ENCODE measurements around the gene MAN1B1.

Gene MAN1B1

DNA sequence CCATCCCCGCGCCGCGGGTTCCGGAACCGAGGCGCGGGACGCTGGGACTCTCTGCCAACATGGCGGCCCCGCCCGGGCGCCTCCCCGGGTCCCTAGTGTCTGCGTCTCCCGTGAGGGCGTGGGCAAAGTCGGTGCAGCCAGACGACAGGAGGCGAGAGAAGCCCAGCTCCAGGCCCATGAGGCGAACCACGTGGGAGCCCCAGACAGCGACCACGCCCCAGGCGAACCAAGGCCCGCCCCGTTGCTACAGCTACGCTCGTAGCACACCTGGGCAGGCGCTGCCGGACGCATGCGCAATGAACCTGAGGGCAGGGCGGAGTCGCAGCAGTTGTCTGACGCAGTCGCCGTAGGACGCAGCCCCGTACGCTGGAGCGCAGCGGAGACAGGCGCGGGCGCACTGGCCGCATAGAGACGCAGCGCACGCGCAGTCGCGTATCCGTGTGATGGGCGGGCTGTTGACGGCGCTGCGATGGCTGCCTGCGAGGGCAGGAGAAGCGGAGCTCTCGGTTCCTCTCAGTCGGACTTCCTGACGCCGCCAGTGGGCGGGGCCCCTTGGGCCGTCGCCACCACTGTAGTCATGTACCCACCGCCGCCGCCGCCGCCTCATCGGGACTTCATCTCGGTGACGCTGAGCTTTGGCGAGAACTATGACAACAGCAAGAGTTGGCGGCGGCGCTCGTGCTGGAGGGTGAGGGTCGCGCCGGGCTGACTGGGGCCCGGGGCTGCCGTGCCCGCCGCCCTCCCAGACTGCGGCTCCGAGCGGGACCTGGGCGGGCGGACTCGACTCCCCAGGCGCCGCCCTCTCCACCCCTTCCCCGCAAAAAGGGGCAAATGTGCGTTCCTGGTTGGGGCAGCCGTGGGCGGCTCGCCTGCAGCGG, at the start of gene MAN1B1:
TSS of gene MAN1B1 (plus strand) at position 455 of the 878 bp plus-strand sequence. CDS start at position 470, 15 bp downstream.
- peak; percentile 100 for DNase-seq

DNA sequence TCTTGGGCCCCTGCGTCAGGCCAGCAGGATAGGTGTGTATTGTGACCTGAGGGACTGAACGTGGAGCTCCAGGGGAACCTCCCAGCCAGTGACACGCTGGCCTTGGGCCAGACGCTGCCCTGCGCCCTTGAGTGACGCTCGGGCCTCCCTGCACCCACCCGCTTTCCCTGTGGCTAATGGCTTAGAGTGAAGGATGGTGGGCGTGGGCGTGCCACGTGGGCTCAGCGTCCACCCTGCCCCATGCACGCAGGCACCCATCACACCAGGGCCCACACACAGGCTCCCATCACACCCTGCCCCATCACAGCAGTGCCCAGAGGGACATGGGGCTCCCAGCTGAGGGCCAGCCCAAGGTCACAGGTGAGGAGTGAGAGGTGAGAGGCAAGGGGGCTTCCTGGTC, 49.8 kb upstream of the MAN1B1 start:
- DNase-seq = no peak

DNA sequence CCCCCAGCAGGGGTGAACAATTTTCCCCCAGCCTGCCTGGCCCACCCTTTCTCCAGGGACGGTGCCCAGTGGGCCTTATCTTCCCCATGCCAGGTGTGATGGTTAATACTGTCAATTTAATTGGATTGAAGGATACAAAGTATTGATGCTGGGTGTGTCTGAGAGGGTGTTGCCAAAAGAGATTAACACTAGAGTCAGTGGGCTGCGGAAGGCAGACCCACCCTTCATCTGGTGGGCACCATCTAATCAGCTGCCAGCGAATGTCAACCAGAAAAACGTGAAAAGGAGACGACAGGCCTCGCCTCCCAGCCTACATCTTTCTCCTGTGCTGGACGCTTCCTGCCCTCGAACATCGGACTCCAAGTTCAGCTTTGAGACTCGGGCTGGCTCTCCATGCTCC, 49.3 kb upstream of the MAN1B1 start:
- no peak for DNase-seq

DNA sequence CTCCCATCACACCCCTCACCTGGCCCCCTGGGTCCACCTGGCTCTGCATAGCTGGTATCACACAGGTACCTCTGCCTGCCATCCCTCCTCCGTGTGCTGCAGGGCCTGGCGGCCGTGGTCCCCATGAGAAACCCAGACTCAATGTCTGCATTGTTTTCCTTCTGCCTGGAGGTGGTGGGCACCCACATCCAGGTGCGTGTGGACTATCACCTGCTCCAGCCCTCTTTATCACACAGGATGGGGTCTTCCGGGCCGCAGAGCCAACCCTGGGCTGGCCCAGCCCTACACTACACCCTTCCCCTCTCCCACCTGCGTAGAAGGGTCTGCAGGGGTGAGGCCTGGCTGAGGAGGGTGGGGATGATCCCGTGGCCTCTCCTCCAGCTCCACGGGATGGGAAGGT, 47.9 kb upstream of the MAN1B1 start:
- DNase-seq = no peak

DNA sequence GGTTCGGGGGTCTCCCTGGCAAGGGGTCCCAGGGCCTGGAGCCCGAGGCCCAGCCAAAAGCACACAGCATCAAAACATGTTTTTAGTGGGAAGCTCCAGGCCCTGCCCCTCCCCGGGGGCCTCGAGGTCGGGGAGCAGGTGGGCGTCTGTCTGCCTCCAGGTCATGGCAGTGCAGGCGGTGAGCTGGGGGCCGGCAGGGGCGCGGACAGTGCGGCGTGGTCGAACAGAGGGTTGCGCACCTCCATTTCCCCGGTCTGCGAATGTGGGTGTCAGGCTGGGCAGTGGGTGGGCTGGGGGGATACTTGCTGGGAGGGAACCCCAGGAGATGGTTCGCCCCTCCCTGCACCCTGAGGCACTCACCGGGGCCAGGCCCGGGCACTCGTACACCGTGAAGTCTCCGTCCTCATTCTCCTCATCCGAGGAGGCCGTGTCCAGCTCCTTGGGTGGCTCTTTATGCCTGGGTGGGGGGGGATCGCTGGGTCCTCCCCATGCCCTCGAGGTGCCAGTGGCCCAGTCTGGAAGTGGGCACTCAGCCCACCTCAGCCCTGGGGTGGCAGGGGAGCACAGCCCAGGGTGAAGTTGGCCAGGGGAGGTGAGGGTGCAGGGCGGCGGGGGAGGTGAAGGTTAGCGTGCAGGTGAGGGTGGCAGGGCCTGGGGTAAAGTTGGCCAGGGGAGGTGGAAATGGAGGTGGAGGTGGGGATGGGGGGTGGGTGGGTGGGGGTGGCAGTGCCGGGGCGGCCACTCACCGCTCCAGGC, 47.0 kb upstream of the MAN1B1 start:
- DNase-seq = no peak

DNA sequence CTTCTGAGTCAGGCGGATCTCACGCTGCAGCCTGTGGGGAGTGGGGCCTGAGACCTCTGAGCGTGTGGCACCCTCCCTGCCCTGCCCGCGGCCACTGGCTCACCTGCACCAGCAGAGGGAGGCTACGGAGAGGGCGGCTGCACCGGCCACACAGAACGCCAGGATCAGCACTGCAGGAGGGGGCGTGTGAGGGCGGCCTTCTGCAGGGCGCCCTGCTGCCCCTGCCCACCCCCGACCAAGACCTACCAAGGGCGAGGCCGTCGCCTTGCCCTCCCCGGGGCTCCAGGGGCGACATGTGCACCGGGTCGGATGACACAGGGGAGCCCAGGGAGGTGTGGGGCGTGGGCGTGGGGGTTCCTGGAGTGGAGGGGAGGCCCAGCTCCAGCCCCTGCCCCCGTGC, 46.2 kb upstream of the MAN1B1 start:
- DNase-seq = no peak

DNA sequence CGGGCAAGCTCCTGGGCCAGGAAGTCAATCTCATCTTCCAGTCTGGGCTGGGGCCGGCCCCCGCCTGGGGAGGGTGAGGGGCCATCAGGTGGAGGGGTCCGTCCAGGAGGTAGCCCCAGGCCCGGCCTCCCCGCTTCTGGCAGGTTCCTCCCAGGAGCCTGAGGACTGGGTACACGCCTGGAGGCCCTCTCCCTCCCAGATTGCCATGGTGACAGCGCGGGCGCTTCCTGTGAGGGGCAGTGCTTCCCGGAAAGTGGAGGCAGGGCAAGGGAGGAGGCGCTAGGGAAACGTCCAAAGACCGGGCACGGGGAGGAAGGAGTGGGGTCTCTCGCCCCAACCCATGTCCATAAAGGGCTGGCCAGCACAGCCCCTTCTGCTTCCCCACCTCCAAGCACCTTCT, 45.7 kb upstream of the MAN1B1 start:
- DNase-seq = no peak

DNA sequence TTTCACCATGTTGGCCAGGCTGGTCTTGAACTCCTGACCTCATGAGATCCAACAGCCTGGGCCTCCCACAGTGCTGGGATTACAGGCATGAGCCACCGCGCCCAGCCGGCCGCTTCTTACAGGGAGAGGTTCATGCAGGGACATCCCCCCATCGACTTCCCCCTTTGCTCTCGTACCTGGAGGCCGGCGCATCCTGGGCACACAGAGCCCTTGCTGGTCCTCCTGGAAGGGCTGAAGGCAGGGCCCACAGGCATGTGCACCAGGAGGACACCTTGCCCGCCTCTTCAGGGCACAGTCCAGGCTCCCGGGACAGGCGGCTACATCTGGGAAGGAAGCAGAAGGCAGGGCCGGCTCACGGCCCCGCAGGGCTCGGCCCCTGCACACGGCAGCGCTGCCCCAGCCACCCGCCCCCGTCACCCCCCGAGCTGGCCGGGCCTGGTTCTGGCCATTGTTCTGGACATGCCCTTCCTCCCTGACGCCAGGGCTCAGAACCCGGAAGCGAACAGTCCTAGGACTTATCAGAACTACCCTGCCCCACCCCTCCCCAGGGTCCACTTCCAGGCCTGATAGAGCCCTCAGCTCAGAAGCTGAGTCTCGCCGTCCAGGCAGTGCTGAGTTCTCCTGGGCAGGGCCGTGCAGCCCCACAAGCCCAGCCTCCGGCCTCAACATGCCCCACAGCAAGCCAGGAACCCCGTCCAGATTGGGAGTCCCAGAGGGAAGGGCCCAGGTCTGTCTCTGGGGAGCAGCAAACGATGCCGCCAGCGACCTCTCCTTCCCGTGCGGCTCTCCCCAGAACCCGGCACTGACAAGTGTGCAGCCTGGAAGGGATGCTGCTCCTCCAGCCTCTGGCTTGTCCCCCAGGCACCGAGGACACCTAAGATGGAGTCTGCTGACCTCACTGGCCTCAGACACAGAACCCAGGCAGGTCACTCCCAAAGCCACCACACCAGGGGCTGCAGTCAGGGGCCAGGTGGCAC, 43.7 kb upstream of the MAN1B1 start:
- DNase-seq = no peak

DNA sequence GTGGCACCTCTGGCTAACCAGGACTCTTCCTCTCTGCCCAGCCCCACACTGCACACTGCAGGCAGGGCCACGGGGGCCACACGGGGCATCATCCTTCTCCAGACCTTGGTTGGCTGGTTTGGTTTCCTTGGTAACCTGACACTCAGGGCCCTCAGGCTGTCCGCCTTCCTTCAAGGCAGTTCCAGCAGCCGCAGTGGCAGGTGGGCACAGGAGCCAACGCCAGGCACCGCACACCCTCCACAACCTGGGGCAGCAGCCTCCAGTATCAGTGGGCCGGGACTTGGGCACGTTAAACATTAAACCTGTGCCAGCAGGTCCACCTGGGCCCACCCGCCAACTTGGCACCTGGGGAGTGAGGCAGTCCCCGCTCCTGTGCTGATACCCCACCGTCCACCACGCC, 42.7 kb upstream of the MAN1B1 start:
- no peak for DNase-seq

DNA sequence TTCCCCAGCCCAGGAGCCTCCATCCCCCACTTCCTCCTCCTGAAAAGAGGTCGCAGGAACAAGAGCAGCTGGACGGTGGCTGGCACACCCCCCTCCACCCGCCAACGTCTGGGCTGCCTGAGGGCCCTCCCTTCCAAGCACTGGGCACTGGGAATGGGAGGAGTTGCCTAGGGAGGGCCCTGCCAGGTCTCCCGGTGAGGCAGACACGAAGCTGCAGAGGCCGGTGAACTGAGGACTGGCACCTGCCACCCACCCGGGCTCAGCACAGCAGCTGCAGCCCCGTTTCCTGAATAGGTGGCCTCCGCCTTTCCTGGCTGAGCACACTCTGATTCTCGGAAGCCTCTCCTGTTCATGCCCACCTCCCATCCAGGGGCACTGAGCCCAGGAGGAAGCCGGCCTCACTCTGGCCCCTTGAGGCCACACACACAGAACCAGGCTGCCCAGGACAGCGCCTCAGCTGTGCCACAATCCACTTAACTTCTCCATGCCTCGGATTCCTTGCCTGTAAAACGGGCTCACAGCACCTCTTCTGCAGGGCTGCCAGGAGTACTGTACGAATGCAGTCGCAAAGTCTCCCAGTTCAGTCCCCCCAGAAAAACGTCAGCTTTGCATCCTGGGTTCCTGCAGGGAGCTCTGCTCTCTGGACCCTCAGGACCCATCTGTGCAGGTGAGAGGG, 42.1 kb upstream of the MAN1B1 start:
- no peak for DNase-seq

DNA sequence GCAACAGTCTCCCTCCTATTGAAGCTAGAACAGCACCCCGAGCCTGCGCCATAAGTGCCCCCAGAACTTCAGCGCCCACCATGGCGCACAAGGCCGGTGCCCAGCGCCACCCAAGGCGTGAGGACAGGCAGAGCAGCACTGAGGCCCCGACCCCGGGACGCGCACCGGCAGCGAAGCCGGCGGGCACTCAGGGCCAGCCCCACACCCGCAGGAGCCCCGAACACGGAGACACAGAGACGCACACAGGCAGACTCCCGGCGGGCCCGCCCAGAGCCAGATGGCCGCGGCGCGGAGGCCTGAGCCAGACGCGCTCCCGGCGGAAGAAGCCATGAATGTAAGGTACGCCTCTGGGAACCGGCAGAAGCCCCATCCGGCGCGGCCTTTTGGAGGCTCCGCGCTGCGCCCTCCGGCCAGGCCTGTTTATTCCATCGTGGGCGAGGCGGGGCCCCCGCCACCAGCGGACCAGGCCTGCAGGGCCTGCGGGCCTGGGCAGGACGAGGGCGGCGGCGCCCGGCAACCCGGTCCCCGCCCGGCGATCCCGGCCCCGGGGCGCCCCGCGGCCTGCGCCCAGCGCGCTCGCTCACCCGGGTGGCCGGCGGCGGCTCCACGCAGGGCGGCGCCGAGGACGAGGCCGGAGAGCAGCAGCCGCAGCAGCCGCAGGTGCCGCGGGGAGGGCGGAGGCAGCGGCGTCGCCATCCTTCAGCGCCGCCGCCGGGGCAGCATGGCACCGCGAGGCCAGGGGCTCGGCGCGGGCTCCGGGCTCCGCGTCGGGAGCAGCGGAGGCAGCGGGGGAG, 41.3 kb upstream of the MAN1B1 start:
- no peak for DNase-seq

DNA sequence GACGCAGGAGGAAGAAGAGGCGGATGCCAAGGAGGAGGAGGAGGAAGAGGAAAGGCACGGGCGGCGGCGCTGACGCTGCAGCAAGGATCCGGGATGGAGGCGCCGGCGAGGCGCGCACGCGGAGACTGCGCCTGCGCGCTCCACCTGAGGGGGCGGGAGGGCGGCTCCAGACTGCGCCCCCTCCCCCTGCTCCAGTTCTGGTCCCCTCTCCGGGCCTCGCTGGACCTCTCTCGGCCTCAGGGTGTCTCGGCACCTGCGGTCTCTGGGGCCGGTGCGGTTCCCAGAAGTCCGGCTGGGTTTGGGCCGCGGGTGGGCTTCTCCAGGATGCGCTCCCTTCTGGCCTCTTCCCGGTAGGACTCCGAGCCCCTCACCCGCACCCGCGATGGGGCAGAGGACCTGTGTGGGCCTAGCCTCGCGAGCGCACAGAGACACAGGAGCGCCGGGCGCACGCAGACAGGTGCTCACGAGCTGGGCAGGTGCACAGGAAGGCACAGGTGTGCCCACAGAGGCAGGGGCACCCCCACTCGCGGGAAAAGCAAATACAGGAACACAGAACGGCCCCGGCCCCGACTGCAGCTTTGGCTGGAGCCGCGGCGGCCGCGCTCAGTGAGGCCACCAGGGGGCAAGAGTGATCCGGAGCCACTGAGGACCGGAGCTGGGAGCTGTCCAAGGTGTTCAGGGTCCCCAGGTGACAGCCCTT, 40.5 kb upstream of the MAN1B1 start, which contains the start of gene NPDC1:
TSS of gene NPDC1 (minus strand) at position 90 of the 700 bp plus-strand sequence. CDS start 188 bp downstream, outside the sequence.
- DNase-seq = peak; percentile 79

DNA sequence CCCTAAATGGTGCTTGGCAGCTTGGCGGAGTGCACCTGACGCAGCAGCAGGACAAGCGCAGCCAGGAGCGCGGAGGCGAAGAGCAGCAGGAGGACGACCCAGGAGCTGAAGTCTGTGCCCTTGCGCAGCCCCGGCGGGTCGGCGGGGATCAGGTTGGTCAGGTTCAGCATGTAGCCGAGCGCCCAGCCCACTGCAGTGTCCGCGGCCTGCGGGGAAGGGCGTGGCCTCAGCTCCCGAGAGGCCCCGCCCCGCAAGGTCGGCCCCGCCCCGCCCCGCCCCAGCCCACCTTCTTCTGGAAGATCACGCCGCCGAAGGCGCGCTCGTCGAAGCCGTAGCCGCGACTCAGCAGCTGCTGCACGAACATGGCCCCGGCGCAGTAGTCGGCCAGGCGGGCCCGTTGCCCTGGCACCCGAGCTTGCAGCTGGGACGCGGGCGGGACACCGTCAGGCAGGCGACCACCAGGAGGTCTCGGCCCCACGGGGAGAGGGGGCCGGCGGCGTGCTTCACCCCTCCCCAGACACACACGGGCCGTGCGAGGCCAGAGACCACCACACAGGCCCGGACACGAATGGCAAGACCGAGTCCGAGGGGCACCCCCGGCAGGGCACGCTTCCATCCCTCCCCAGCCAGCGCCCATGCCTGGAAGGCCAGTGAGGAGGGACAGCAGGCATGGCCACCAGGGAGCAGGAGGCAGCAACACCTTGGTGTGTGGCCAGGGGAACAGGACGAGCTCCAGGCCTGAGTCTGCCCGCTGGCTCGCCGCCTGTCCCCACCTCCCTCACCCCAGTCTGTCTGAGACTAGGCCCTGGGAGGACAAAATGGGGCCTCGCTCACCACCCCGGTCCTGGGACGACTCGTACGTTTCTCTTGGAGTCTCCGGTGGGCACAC, 37.9 kb upstream of the MAN1B1 start:
- DNase-seq = no peak

DNA sequence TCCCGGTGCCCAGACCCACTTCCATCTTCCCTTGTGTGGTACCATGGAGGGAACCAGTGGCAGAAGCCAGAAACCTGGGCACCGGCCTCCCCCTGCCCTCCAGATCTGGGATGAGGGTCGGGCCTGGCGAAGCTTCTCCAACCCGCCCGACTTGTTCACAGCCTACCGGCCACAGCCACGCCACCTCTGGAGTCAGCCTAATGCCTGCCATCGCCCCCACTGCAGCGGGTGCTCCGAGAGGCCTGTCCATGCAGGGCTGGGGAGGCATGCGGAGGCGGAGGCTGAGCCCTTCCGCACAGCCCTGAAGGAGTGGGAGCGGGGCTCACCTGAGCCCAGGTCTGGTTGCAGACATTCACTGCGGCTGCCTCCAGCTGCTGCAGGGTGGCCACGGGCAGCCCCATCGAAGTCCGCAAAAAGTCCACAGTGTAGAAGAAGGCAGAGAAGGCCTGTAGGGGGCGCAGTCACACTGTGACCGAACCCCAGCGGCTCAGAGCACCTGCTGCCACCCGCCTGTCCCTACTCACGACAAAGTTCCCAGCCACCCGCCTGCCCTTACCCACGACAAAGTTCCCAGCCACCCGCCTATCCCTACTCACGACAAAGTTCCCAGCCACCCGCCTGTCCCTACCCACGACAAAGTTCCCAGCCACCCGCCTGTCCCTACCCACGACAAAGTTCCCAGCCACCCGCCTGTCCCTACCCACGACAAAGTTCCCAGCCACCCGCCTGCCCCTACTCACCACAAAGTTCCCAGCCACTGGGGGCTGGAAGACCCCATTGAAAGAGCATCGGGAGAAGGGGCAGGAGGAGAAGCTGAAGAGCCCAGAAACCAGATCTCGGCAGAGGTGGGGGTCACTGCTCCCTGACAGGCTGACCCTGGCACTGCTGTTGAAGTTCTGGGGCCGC, 37.0 kb upstream of the MAN1B1 start:
- DNase-seq = peak; percentile 42

DNA sequence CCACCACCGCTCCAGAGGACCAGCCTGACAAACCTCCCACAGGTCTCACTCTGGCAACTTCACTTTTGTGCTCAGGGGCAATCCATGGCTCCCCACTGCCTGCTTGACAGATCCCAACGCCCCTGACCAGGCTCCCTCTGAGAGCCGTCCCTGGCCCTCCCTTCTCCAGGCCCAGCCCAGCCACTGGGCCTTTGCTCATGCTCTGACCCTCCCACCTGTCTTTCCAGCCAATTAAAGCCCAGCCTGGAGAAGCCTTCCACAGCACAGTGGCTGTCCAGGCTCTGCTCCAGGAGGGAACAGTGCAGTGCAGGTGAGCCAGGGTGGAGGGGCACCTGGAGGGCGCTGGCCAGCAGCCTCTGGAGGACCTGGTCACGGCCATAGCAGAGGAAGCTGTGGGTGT, 36.2 kb upstream of the MAN1B1 start:
- DNase-seq = no peak

DNA sequence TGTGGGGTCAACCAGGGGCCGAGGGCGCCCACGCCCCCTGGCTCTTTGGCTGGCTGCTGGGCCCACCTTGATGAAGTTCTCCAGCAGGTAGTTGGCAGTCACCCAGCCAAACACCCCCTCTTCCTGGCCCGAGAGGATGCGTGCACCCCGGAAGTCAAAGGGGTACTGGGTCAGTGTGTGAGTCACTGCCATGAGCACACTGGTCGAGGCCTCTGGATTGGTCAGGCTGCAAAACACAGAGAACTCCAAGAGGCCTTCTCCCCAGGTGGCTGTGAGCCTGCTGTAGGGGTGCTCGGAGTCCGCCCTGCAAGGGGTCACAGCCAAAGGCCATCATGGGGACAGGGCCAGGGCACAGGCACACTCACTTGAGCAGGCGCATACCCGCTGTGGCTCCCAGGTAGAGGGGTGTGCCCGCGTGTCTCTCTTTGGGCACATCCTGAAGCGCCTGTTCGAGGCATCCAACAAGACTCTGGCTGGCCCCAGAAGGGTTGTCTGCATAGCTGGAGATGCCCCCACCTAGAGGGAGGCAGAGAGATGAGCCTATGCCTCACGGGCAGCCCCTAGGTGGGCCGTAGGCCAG, 35.5 kb upstream of the MAN1B1 start:
- no peak for DNase-seq

DNA sequence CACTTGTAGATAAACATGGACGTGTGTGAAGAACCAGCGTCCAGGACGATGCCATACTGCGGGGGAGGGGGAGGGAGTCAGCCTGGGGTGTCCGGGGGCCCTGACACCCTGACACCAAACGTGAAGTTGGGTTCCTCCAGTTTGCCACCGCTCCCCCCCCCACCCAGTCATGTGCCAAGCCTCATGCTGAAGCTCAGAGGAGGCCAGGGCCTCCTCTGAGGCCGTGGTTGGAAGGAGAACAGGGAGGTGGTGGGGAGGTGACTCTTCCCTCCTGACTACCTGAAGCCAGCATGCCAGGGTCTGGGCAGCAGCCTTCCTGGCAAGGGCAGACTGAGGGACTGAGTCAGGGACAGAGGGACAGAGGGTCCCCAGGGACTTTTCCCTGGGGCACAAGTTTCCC, 34.5 kb upstream of the MAN1B1 start:
- DNase-seq = no peak
